CD14-positive monocyte (primary cell): ENCODE results near the gene PHF5A. TPM values are rescaled to one million over a fixed set of nuclear protein-coding genes. Genes with fewer than 3 reads are reported as not detected.
"Not testable (repeated sequence)": the region's sequence is repeated elsewhere in the genome, so short reads cannot be mapped to it uniquely, and the experiment has no call there.

Experiments
- DNase-seq, 3 donors: peaks; one replicate each; pipeline ENCODE4 v3.0.0-alpha.2; 2011 to 2022
- H2AFZ ChIP-seq: 2 replicates; pipeline ENCODE4 v1.6.0; 2012; ENCODE audit warnings: mild to moderate bottlenecking, low read depth, low read length, inconsistent platforms; ENCODE audit not compliant: insufficient read depth, poor library complexity, severe bottlenecking
- H3K27ac ChIP-seq, 2 donors: 1 replicate in 1 of 2; 2 replicates in 1 of 2; pipeline ENCODE4 v1.5.1; 2012 to 2013; ENCODE audit warnings: low read length in 2 of 2, control low read depth in 1 of 2, inconsistent platforms in 1 of 2, low read depth in 1 of 2, mild to moderate bottlenecking in 1 of 2
- H3K27me3 ChIP-seq, 2 donors: one replicate each; pipeline versions ENCODE4 v1.6.0 to v1.6.1; 2011 to 2013; ENCODE audit warnings: low read length in 2 of 2; ENCODE audit not compliant: control insufficient read depth in 2 of 2, insufficient read depth in 2 of 2
- H3K36me3 ChIP-seq, 2 donors: replicated peaks in 1 of 2; 1 replicate in 1 of 2; 2 replicates in 1 of 2; pipeline versions ENCODE4 v1.5.1 to v1.6.1; 2012 to 2013; ENCODE audit warnings: low read length in 2 of 2, control low read depth in 1 of 2, inconsistent platforms in 1 of 2, mild to moderate bottlenecking in 1 of 2; ENCODE audit not compliant: insufficient read depth in 2 of 2, control insufficient read depth in 1 of 2
- H3K4me1 ChIP-seq, 2 donors: 1 replicate in 1 of 2; 2 replicates in 1 of 2; pipeline versions ENCODE4 v1.5.1 to v1.6.1; 2012 to 2013; ENCODE audit warnings: low read length in 2 of 2, control low read depth in 1 of 2, inconsistent platforms in 1 of 2, mild to moderate bottlenecking in 1 of 2, moderate library complexity in 1 of 2; ENCODE audit not compliant: insufficient read depth in 2 of 2, control insufficient read depth in 1 of 2
- H3K4me2 ChIP-seq: replicated peaks from 2 replicates; pipeline ENCODE3; 2012; ENCODE audit warnings: low read length, moderate library complexity, mild to moderate bottlenecking; ENCODE audit not compliant: poor library complexity, severe bottlenecking; ENCODE audit errors: extremely low read depth
- H3K4me3 ChIP-seq, 3 experiments: fragments of 200-600 bp in 1 of 3; sonication (generic) in 1 of 3; replicated peaks in 1 of 3; 1 replicate in 2 of 3; 2 replicates in 1 of 3; pipeline ENCODE4 v1.5.1; 2011 to 2013; ENCODE audit warnings: low read length in 3 of 3, mild to moderate bottlenecking in 3 of 3, control low read depth in 2 of 3, low read depth in 2 of 3, inconsistent platforms in 1 of 3, moderate library complexity in 1 of 3
- H3K79me2 ChIP-seq: 2 replicates; pipeline ENCODE4 v1.6.0; 2012; ENCODE audit warnings: mild to moderate bottlenecking, control low read depth, inconsistent platforms, low read length, moderate library complexity; ENCODE audit not compliant: insufficient read depth
- H3K9ac ChIP-seq: 2 replicates; pipeline ENCODE4 v1.6.0; 2017; ENCODE audit warnings: low read length, mild to moderate bottlenecking; ENCODE audit not compliant: insufficient read depth, poor library complexity, severe bottlenecking
- H3K9me3 ChIP-seq, 2 donors: replicated peaks in 1 of 2; 1 replicate in 1 of 2; 2 replicates in 1 of 2; pipeline versions ENCODE4 v1.5.1 to v1.6.1; 2012 to 2013; ENCODE audit warnings: low read length in 2 of 2, control low read depth in 1 of 2; ENCODE audit not compliant: control insufficient read depth in 1 of 2, insufficient read depth in 1 of 2
- H4K20me1 ChIP-seq: 2 replicates; pipeline ENCODE4 v1.6.0; 2012; ENCODE audit warnings: mild to moderate bottlenecking, low read length, control low read depth, moderate library complexity; ENCODE audit not compliant: insufficient read depth
- H3K27ac Mint-ChIP-seq, 7 donors: one replicate each; pipeline ENCODE4 v1.8.0; 2020; ENCODE audit warnings: mild to moderate bottlenecking in 7 of 7, mixed read lengths in 7 of 7, moderate library complexity in 6 of 7, inconsistent platforms in 2 of 7
- H3K27me3 Mint-ChIP-seq, 3 donors: one replicate each; pipeline ENCODE4 v1.8.0; 2021 to 2022; ENCODE audit warnings: low read depth in 3 of 3, mild to moderate bottlenecking in 3 of 3, mixed read lengths in 3 of 3, moderate library complexity in 3 of 3, inconsistent platforms in 1 of 3
- H3K36me3 Mint-ChIP-seq, 2 donors: one replicate each; pipeline ENCODE4 v1.8.0; 2020; ENCODE audit warnings: mixed read lengths in 2 of 2, inconsistent platforms in 1 of 2, mild to moderate bottlenecking in 1 of 2
- H3K4me1 Mint-ChIP-seq: one replicate; pipeline ENCODE4 v1.8.0; 2020; ENCODE audit warnings: mild to moderate bottlenecking, mixed read lengths
- H3K4me3 Mint-ChIP-seq, 2 donors: one replicate each; pipeline ENCODE4 v1.8.0; 2020; ENCODE audit warnings: mild to moderate bottlenecking in 2 of 2, mixed read lengths in 2 of 2, moderate library complexity in 1 of 2
- H3K9me3 Mint-ChIP-seq, 7 donors: one replicate each; pipeline ENCODE4 v1.8.0; 2020 to 2022; ENCODE audit warnings: mixed read lengths in 7 of 7, mild to moderate bottlenecking in 6 of 7, moderate library complexity in 6 of 7, inconsistent platforms in 2 of 7
- CTCF ChIP-seq: fragments of 200-600 bp; IDR thresholded peaks from one replicate; pipeline ENCODE4 v1.8.0; 2022; ENCODE audit warnings: antibody characterized with exemption, mild to moderate bottlenecking
- WGBS: methylation state at CpG from one replicate; pipeline ENCODE4 v1.1.5; 2013; ENCODE audit warnings: missing lambda C conversion rate; ENCODE audit not compliant: insufficient coverage; 5-methylcytosine and 5-hydroxymethylcytosine counted together
- intact Hi-C, 2 donors: fragments of 100-400 bp; cut with micrococcal nuclease; formaldehyde crosslinking; loops; one replicate each; pipeline versions ENCODE4 v1.15.0 to v1.15.1; 2023
- polyA plus RNA-seq, 3 donors: library from polyadenylated mRNA; depleted of rRNA in 1 of 3; unstranded in 2 of 3; stranded (reverse) in 1 of 3; fragments of 300-500 nt in 2 of 3; fragments of >200 nt in 1 of 3; fragmentation: Illumina TruSeq in 2 of 3; gene quantifications; 1 replicate in 2 of 3; 2 replicates in 1 of 3; pipeline ENCODE4 v1.2.3, GENCODE V29; 2012 to 2021

PHF5A gene
- polyA plus RNA-seq, 3 donors: 22.0 to 31.3 (median 26.3) TPM

GRCh38 chr22:41461901-41462300, 6.6 kb downstream of the PHF5A start:
- intact Hi-C loops: loop anchor here in 1 of 2 donors (10.0 kb wide), 1 partner anchor 373 kb away; the partner anchor contains the start of gene SREBF2
- TF ChIP-seq CTCF: no peak
- Histone ChIP-seq H3K27ac (no peak overlapping the region), H3K27me3 (no peaks in the 10 kb centered on the region), H4K20me1 (no peaks in the 10 kb centered on the region), H3K4me3 (no peak overlapping the region), H3K9ac (no peak overlapping the region), H3K9me3 (no peaks in the 10 kb centered on the region), H3K4me2 (no peak overlapping the region), H3K4me1 (no peaks in the 10 kb centered on the region), H2AFZ (no peak overlapping the region), H3K36me3 (peaks cover 66 to 93% of the 10 kb centered on the region in 2 donors), H3K79me2 (peaks cover 30% of the 10 kb centered on the region)
- H3K4me3 Mint-ChIP-seq: no peak overlapping the region
- DNase-seq: no peak
- H3K9me3 Mint-ChIP-seq: no peaks in the 10 kb centered on the region
- WGBS: no CpG with 5 or more reads among the region's 4 CpGs
- H3K36me3 Mint-ChIP-seq: peaks cover 69 to 87% of the 10 kb centered on the region in 2 donors
- peaks cover 2% of the 10 kb centered on the region for H3K4me1 Mint-ChIP-seq
- H3K27ac Mint-ChIP-seq: no peak overlapping the region
- H3K27me3 Mint-ChIP-seq: peaks cover 0 to 2% (median 0%) of the 10 kb centered on the region in 3 donors

GRCh38 chr22:41460071-41460470, 8.4 kb downstream of the PHF5A start:
- DNase-seq, H3K9me3 Mint-ChIP-seq, H2AFZ ChIP-seq, H3K27ac ChIP-seq, H3K9me3 ChIP-seq, H3K4me1 Mint-ChIP-seq, H3K4me1 ChIP-seq, H4K20me1 ChIP-seq, H3K4me3 Mint-ChIP-seq, H3K9ac ChIP-seq, H3K27me3 ChIP-seq, H3K27me3 Mint-ChIP-seq, H3K4me2 ChIP-seq, H3K4me3 ChIP-seq: not testable (repeated sequence)
- WGBS: no CpG with 5 or more reads among the region's 5 CpGs
- intact Hi-C loops: loop anchor here in 1 of 2 donors (10.0 kb wide), 1 partner anchor 375 kb away; the partner anchor contains the start of gene SREBF2
- peaks cover 19% of the 10 kb centered on the region for H3K79me2 ChIP-seq
- peak overlapping the region in 1 of 7 donors; percentile 42 for H3K27ac Mint-ChIP-seq
- H3K36me3 Mint-ChIP-seq: peaks cover 57 to 76% of the 10 kb centered on the region in 2 donors
- peaks cover 51 to 75% of the 10 kb centered on the region in 2 donors for H3K36me3 ChIP-seq
